GM12873 (cell line): Measurements from ENCODE around the gene FILIP1L.

Experiments
- TF ChIP-seq, protein P1 (sequence below): IDR thresholded peaks from 2 replicates; pipeline ENCODE4 v1.5.1; 2012; ENCODE audit warnings: low read depth, mild to moderate bottlenecking, moderate library complexity, low read length, control low read depth; ENCODE audit not compliant: insufficient read depth; ENCODE audit errors: missing control alignments

The FILIP1L gene

DNA sequence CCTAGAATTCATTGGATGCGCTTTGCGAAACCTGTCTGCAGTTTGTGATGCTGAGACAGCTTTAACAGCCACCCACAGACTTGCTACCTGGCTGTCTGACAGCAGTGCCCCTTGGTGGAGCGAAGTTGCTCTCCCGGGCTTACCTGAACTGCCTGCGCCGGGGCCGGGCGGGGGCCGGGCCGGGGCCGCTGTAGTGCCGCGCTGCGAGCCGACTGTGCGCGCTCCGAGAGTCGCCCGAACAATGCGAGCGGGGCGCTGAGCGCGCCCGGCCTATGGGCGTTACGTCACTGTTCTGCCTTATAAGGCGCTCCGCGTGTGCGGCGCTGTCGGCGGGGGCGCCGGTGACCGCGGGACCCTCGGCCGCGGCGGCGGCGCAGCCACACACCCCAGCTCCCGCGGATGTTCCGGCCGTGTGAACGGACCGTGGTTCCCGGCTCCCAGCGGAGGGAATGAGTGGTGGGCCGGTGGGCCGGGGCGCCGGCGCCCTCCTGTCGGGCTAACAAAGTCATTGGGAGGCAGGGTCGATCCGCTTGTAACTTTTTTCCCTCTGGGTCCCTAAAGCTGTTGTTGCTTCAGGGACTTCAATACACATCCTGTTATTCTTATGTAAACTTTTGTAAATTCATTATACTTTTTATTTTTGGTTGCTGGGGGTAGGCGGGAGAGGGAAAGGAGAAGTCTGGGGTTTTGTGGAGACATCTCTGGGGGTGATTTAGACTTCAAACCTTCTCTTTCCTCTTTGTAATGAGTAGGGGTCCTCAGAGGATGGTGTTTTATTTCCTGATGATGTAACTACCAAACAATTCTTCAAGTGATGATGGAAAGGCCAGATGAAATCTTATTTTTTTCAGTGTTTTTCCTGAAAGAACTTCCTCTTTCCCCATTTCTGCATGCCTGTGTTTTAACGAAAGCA is 238.1 kb downstream of the FILIP1L start:
- TF ChIP-seq, protein P1, sequence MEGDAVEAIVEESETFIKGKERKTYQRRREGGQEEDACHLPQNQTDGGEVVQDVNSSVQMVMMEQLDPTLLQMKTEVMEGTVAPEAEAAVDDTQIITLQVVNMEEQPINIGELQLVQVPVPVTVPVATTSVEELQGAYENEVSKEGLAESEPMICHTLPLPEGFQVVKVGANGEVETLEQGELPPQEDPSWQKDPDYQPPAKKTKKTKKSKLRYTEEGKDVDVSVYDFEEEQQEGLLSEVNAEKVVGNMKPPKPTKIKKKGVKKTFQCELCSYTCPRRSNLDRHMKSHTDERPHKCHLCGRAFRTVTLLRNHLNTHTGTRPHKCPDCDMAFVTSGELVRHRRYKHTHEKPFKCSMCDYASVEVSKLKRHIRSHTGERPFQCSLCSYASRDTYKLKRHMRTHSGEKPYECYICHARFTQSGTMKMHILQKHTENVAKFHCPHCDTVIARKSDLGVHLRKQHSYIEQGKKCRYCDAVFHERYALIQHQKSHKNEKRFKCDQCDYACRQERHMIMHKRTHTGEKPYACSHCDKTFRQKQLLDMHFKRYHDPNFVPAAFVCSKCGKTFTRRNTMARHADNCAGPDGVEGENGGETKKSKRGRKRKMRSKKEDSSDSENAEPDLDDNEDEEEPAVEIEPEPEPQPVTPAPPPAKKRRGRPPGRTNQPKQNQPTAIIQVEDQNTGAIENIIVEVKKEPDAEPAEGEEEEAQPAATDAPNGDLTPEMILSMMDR, result no peak

GRCh38 chr3:99875581-99875928 is 238.7 kb downstream of the FILIP1L start:
- TF ChIP-seq, protein P1, result no peak

DNA sequence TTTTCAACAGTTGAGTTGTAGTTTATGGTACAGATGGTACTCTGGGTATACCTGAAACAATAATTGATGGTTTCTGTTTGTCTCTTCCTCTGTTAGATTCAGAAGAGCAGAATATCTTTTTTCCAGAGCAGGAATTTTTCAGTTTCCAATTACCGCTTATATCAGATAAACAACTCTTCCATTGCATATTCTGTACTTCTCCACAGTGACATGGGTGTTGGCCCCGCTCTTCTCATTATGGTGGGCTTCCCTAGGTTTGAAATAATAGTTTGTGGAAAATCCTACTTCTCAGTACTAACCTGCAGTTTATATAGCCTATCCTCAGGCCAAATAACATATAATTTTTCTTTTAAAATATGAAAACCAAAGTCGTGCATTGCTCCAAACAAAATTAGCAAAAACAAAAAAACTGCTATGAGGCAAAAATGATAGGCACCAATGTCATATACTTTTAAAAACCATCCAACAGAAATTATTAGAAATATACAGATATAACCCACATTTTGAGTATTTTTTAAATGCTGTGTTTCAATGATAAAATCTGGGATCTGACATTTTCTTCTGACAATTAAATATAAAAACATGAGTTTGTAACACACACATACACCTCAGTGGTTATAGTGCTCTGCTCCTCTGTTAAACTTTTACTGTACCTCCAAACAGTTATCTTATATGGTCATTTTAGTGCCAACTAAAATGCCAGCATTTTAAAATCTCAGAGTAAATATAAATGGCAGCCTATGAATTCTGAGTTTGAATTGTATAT is 239.9 kb downstream of the FILIP1L start:
- TF ChIP-seq, protein P1, result no peak

DNA sequence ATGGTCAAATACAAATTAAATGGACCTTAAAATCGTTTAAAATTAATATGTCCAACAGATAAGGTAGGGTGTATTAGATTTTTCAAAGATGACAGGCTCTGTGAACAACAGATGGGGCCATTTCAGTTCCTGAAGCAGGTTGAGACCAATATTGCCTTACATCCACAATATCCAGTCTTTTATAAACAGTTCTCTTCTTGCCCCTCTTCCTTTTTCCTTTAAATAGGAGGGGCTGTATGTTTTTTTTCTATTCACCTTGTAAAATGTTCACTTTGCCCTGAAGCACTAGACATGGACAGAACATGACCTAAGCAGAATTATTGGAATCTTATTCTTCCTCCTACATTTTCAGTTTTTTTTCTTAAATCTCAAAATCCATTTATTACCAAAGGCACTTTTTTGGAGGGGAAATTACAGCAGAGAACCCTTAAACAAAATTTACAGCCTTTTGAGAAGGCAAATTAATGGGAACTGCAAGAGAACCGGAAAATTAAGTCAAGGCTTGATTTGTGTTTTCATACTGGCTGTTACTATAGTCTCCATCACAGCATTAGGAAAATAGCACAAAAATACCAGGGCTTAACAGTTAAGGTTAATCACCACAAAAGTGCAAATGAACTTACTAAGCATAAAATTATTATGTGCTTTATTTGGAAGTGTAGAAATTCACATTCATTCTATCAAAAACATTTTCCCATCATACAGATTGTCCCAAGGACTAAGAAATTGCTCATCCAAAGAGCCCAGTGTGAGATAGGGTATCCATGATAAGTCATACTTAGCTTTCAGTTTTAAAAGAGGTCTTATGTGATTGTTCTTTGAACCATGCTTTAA is 240.8 kb downstream of the FILIP1L start:
- TF ChIP-seq, protein P1, result no peak

DNA sequence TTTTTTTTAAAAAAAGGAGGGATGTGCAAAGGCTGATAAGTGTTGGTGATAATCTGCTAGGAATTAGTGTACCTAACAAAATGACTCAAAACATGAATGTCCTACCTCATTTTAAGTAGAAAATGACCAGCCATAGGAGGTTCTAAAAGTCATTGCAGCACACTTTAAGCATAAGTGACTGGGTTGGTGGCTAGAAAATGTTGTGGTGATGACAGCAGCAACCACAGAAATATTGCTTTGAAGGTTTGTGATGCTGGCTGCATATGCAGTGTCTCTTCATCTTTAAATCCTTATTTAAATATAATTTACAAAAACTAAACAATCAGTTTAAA is 241.4 kb downstream of the FILIP1L start:
- TF ChIP-seq, protein P1, result no peak

DNA sequence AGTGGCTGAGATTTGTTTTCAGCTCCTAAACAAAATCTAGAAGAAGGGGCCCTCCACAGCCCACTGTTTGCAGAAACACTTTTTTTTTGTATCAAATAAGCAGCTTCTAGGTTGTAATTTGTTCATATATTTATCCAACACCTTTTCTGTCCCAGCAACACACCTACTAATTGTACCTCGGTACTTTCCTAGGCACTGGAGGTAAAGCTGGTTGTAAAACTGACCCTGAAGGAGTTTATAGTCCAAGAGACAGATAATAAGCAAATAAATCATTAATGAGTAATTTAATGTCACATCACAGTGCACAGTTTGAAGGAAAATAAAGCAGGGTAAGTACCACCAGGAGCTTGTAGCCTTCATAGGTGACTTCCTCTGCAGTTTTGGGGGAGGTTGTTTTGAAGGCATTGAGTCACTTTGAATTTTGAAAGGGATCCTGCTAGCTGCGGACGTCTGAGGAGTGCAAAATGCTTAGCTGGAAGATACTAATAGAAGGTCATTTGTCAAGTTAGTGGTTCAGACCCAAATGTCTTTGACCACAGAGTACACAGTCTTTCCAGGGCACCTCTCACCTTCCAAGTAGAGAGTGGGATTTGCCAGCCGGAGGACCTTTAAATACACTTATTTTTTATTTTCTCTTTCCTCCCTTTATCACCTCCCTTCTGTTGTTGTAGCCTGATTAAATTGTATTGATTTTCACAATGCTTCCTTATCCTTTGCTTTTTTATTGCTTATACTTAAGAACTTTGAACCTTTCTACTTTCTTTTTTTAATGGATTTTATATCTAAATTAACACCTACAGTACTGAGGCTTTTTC is 242.9 kb downstream of the FILIP1L start:
- TF ChIP-seq, protein P1, result no peak
